ENCODE results near the gene MAGEB3.

DNA sequence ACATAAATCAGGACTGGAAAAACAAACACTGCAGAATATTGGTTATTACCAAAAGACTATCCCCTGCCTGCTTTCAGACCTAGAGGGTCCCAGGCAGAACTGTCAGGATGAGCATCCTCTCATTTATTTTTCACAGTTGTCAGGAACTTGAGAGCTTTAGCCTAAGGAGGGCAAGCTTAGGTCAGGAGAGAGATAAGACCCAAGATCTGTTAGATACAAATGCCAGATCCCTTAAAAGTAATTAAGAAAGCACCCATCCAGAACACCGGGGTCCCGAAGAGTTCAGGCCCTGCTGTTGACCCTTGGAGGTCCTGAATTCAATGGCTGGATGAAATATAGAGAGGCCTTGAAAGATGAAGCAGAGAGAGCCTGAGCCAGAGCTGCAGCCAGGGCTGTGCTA lies 5.9 kb upstream of the MAGEB3 start:
- TF ChIP-seq, protein P1, sequence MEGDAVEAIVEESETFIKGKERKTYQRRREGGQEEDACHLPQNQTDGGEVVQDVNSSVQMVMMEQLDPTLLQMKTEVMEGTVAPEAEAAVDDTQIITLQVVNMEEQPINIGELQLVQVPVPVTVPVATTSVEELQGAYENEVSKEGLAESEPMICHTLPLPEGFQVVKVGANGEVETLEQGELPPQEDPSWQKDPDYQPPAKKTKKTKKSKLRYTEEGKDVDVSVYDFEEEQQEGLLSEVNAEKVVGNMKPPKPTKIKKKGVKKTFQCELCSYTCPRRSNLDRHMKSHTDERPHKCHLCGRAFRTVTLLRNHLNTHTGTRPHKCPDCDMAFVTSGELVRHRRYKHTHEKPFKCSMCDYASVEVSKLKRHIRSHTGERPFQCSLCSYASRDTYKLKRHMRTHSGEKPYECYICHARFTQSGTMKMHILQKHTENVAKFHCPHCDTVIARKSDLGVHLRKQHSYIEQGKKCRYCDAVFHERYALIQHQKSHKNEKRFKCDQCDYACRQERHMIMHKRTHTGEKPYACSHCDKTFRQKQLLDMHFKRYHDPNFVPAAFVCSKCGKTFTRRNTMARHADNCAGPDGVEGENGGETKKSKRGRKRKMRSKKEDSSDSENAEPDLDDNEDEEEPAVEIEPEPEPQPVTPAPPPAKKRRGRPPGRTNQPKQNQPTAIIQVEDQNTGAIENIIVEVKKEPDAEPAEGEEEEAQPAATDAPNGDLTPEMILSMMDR (conservative IDR thresholded peaks at IDR 0.05; ENCODE audit: low read length): no peak
- TF ChIP-seq EZH2phosphoT487 (IDR thresholded peaks at IDR 0.05; ENCODE audit: borderline replicate concordance, low read depth, low read length): no peak
